Coronary artery (tissue), 2 donors: ENCODE results near the gene TLDC2.

Experiments
- DNase-seq: peaks from one replicate; pipeline ENCODE4 v3.0.0-alpha.2; 2017; ENCODE audit warnings: low spot score
- H3K27ac ChIP-seq, 2 donors: fragments of 200-600 bp; sonication (generic); one replicate each; pipeline ENCODE4 v1.5.1; 2016 to 2019
- H3K4me3 ChIP-seq: fragments of 200-600 bp; sonication (generic); 2 replicates; pipeline ENCODE4 v1.5.1; 2016; ENCODE audit warnings: mild to moderate bottlenecking, moderate library complexity
- CTCF ChIP-seq: fragments of 200-600 bp; sonication (generic); IDR thresholded peaks from one replicate; pipeline ENCODE4 v1.5.1; 2019; ENCODE audit warnings: antibody characterized with exemption

Gene TLDC2

GRCh38 chr20:36936341-36936740 lies 60.4 kb downstream of the TLDC2 start:
- peak overlapping the region; percentile 12 for H3K4me3 ChIP-seq
- no peak for TF ChIP-seq CTCF
- H3K27ac ChIP-seq: peak overlapping the region; percentile 65 to 79
- peak; percentile 33 for DNase-seq

DNA sequence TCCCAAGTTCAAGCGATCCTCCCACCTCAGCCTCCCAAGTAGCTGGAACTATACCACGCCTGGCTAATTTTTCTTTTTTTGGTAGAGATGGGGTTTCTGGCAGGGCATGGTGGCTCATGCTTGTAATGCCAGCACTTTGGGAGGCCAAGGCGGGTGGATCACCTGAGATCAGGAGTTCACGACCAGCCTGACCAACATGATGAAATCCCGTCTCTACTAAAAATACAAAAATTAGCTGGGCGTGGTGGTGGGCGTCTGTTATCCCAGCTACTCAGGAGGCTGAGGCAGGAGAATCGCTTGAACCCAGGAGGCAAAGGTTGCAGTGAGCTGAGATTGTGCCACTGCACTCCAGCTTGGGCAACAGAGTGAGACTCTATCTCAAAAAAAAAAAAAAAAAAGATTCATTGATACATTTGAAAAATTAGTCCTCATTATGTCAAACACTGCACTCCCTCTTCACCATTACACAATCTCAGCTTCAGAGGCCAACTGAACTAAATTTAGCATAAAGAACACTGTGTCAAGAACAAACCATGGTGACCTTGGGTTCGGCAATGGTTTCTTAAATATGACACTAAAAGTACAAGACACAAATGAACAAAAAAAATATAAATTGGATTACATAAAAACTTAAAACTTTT lies 60.9 kb downstream of the TLDC2 start:
- peak overlapping the region; percentile 65 to 79 for H3K27ac ChIP-seq
- peak; percentile 59 for DNase-seq

DNA sequence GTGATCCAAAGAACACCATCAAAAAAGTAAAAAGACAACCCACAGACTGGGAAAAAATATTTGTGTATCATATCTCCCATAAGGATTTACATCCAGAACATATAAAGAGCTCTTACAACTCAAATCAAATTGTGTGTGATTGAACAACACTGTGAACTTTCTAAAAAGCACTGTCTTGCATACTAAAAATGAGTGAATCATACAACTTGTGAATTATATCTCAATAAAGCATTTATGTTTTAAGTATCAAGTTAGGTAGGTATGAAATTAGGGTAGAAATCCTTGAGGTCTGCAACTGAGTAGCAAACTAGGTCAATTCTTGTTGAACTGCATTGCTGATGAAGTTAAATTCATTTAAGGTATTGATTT lies 61.4 kb downstream of the TLDC2 start:
- peak overlapping the region; percentile 60 to 71 for H3K27ac ChIP-seq
- no peak for DNase-seq
- peak overlapping the region; percentile 2 for H3K4me3 ChIP-seq
- TF ChIP-seq CTCF: no peak

More for the DNA sequence above, 60.9 kb downstream of the TLDC2 start:
- H3K4me3 ChIP-seq: peak overlapping the region; percentile 12

- Histone ChIP-seq H3K27ac (peak overlapping the region; percentile 62 to 82), H3K4me3 (peak overlapping the region; percentile 6)
- DNase-seq: peak; percentile 38
- TF ChIP-seq CTCF: no peak
These were observed 65.5 kb downstream of the TLDC2 start for GRCh38 chr20:36941401-36941835.
